ENCODE measurements around the gene SLC29A3. TPM values are rescaled to one million over a fixed set of nuclear protein-coding genes. Genes with fewer than 3 reads are reported as not detected.

SLC29A3 gene
- total and polyA plus RNA-seq, 7 donors: 0.64 to 2.2 (median 0.81) TPM

GRCh38 chr10:71307469-71308085 is 11.5 kb upstream of the SLC29A3 start:
- Histone ChIP-seq H3K9me3 (no peaks in the 10 kb centered on the region), H3K36me3 (ENCODE audit: insufficient read depth in 1 of 2, low read depth in 1 of 2) (no peaks in the 10 kb centered on the region), H3K4me3 (no peak overlapping the region), H3K4me1 (no peaks in the 10 kb centered on the region), H3K27me3 (ENCODE audit: insufficient read depth in 3 of 3, low read length in 2 of 3) (no peaks in the 10 kb centered on the region), H3K27ac (no peak overlapping the region)
- DNase-seq (no peak), ATAC-seq (no peak)
- 60 to 83% (median 63%) methylated on average over 8 of the region's 8 CpGs for WGBS, 3 donors
- no peak for TF ChIP-seq CTCF (IDR thresholded peaks at IDR 0.05)
- intact Hi-C loops (cut with DNase I): no loop called here

GRCh38 chr10:71308244-71308643 is 10.8 kb upstream of the SLC29A3 start:
- Histone ChIP-seq H3K9me3 (no peaks in the 10 kb centered on the region), H3K4me1 (no peaks in the 10 kb centered on the region), H3K27me3 (ENCODE audit: insufficient read depth in 3 of 3, low read length in 2 of 3) (no peaks in the 10 kb centered on the region), H3K4me3 (no peak overlapping the region), H3K27ac (no peak overlapping the region), H3K36me3 (ENCODE audit: insufficient read depth in 1 of 2, low read depth in 1 of 2) (no peaks in the 10 kb centered on the region)
- DNase-seq (peak in 1 of 2 donors; percentile 25), ATAC-seq (no peak)
- no peak for TF ChIP-seq CTCF (IDR thresholded peaks at IDR 0.05)
- WGBS, 3 donors: 86 to 88% (median 87%) methylated on average over 2 of the region's 2 CpGs
- intact Hi-C loops (cut with DNase I): no loop called here

- no peak for TF ChIP-seq CTCF (IDR thresholded peaks at IDR 0.05)
- 24 to 65% (median 38%) methylated on average over 3 of the region's 3 CpGs for whole genome bisulfite sequencing, 3 donors
- Histone ChIP-seq H3K4me3 (no peak overlapping the region), H3K4me1 (peaks cover 6% of the 10 kb centered on the region), H3K27ac (no peak overlapping the region), H3K9me3 (no peaks in the 10 kb centered on the region), H3K36me3 (ENCODE audit: insufficient read depth in 1 of 2, low read depth in 1 of 2) (no peaks in the 10 kb centered on the region), H3K27me3 (ENCODE audit: insufficient read depth in 3 of 3, low read length in 2 of 3) (no peaks in the 10 kb centered on the region)
- intact Hi-C loops (cut with DNase I): no loop called here
- ATAC-seq (no peak), DNase-seq (peak in 1 of 2 donors; percentile 32)
Measured at GRCh38 chr10:71308985-71309384, 10.1 kb upstream of the SLC29A3 start.

GRCh38 chr10:71309919-71310318 is 9.1 kb upstream of the SLC29A3 start:
- no peak for TF ChIP-seq CTCF (IDR thresholded peaks at IDR 0.05)
- 66 to 80% (median 75%) methylated on average over 3 of the region's 3 CpGs for WGBS, 3 donors
- intact Hi-C loops (cut with DNase I): loop anchor here in 1 of 2 donors (5.0 to 10.0 kb wide), 3 partner anchors 295 to 1035 kb away; no protein-coding TSS in a partner anchor
- Histone ChIP-seq H3K36me3 (ENCODE audit: insufficient read depth in 1 of 2, low read depth in 1 of 2) (no peaks in the 10 kb centered on the region), H3K4me1 (peaks cover 8% of the 10 kb centered on the region), H3K4me3 (no peak overlapping the region), H3K27ac (no peak overlapping the region), H3K9me3 (no peaks in the 10 kb centered on the region), H3K27me3 (ENCODE audit: insufficient read depth in 3 of 3, low read length in 2 of 3) (no peaks in the 10 kb centered on the region)
- no peak for ATAC-seq
- DNase-seq: no peak

- no peaks in the 10 kb centered on the region for H3K27me3 ChIP-seq (ENCODE audit: insufficient read depth in 3 of 3, low read length in 2 of 3)
- no peak for DNase-seq
- intact Hi-C loops (cut with DNase I): loop anchor here (2.0 to 10.0 kb wide), 4 partner anchors 293 to 1033 kb away; no protein-coding TSS in a partner anchor
- H3K9me3 ChIP-seq: no peaks in the 10 kb centered on the region
- H3K4me3 ChIP-seq: no peak overlapping the region
- H3K4me1 ChIP-seq: peaks cover 8% of the 10 kb centered on the region
- no peak for ATAC-seq
- TF ChIP-seq CTCF (IDR thresholded peaks at IDR 0.05): no peak
- H3K27ac ChIP-seq: no peak overlapping the region
- WGBS, 3 donors: 48 to 63% (median 50%) methylated on average over 1 of the region's 1 CpG
- H3K36me3 ChIP-seq (ENCODE audit: insufficient read depth in 1 of 2, low read depth in 1 of 2): no peaks in the 10 kb centered on the region
Measured at GRCh38 chr10:71312220-71312619, 6.8 kb upstream of the SLC29A3 start.

Measured in psoas muscle (tissue), 8 donors.